Erythroblast (primary cell): ENCODE measurements around the gene CTCF.

Experiments used
- GATA1 ChIP-seq: IDR thresholded peaks from 2 replicates; pipeline ENCODE4 v1.6.1; 2011; ENCODE audit warnings: low read depth, mild to moderate bottlenecking, control low read depth, low read length, moderate library complexity
- POLR2A ChIP-seq: IDR thresholded peaks from 2 replicates; pipeline ENCODE4 v1.6.1; 2011; ENCODE audit warnings: mild to moderate bottlenecking, low read length

- TF ChIP-seq POLR2A (no peak), GATA1 (no peak)
These were observed 27.9 kb upstream of the CTCF start for GRCh38 chr16:67534431-67534830.
